GM18907 (cell line): Measurements from ENCODE around the gene CSRNP3.

Source experiments
- ATAC-seq: cut with Tn5 transposase; IDR thresholded peaks from one replicate; pipeline ENCODE4 v1.9.1; 2021; ENCODE audit warnings: mild to moderate bottlenecking, moderate library complexity; ENCODE audit not compliant: unreplicated experiment

The CSRNP3 gene, protein sequence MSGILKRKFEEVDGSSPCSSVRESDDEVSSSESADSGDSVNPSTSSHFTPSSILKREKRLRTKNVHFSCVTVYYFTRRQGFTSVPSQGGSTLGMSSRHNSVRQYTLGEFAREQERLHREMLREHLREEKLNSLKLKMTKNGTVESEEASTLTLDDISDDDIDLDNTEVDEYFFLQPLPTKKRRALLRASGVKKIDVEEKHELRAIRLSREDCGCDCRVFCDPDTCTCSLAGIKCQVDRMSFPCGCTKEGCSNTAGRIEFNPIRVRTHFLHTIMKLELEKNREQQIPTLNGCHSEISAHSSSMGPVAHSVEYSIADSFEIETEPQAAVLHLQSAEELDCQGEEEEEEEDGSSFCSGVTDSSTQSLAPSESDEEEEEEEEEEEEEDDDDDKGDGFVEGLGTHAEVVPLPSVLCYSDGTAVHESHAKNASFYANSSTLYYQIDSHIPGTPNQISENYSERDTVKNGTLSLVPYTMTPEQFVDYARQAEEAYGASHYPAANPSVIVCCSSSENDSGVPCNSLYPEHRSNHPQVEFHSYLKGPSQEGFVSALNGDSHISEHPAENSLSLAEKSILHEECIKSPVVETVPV

DNA sequence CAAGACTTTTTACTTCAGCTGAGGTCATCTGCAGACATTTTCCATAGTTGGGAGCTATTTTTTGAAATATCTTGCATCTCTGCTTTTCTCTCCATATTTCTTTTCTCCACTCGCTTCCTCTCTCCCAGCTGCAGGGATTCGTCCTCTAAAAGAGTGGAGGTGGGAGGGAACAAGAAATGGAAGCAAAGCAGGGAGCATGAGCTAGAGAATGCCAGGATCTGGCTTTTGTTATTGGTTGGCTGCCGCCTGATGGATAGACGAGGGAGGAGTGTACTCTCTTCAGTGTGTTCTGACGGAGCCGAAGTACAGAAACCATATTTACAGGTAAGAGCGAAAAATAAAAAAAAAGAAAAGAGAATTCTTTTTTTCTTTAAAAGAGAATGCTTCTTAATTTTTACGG, at the start of gene CSRNP3:
CSRNP3 (plus strand) TSS at position 282 of the 400 bp plus-strand sequence. CDS start 125,368 bp downstream, outside the sequence.
- no peak for ATAC-seq

DNA sequence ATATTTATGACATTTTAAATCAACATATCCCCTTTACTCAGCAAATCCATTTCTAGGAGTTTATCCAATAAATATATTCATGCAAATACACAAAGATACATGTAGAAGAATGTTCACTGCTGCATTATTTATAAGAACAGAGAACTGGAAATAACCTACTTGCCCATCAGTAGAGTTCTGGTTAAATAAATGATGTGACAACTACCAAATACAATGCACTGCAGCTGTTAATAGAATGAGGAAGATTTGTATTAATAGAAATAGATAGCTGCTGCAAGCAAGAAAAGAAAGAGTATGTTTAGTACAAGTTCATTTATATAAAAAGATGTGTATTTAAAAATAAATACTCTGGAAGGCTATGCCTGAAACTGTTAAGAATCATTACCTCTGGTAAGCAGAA, 49.3 kb upstream of the CSRNP3 start:
- no peak for ATAC-seq

DNA sequence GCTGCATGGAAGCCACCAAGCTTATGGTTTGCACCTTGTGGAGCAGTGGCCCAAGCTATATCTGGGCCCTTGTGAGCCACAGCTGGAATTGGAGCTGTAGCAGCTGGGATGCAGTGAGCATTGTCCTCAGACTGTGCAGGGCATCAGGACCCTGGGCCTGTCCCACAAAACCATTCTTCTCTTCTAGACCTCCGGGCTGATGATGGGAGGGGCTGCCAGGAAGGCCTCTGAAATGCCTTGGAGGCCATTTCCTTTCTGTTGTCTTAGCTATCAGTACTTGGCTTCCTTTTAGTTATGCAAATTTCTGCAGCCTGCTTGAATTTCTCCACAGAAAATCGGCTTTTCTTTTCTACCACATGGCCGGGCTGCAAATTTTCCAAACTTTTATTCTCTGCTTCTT, 46.4 kb upstream of the CSRNP3 start:
- no peak for ATAC-seq

DNA sequence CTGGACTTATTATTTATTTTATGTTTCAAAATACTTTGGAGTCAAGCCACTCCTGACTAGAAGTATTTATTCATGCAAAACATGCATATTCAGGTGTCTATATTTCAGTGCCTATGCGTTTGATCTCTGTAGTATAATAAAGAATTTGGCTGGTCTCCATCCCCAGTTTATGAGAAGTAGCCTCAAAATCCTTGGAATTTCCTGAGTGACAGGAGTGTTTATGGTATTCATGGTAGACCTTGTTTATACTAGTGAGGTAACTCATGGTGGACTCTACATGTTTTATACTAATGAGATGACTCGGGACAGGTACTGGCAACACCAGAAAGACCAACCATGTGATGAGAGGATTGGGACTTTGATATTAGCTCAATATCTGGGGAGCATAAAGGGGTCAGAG, 43.9 kb upstream of the CSRNP3 start:
- no peak for ATAC-seq

DNA sequence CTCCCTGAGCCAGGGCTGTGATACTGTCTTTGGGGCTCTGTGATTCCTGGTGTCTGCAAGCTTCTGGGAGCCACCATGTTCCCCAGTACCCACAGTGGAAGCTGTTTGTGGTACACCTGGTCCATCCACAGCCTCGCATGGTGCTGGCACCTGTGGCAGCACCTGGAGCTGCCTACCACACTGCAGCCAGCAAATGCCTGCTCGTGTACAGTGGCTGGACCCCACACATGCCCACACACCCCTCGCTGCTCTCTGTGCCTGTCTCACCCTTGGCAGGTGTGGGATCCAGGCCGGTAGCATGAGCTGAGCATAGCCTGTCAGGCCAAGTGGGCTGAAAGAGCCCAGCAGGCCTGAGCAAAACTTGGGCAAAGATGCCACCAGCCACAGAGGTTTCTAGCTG, 41.8 kb upstream of the CSRNP3 start:
- ATAC-seq: no peak

DNA sequence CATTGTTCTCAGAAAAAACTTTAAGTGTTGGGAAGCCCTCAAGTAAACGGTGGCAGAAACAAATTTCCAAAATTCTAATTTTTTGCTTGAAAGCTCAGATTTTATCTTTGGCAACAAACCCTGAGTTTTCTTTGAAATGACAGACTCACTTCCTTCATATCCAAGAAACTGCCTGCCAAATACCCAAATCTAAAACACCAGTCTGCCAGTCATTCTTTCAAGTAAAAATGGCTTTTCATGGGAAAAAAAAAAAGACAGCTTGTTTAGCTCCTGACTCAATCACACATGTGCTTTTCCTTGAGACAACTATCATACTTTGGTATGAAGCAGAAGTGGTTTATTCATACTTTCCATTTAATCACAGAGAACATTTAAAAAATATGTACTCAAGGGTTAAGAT, 40.6 kb upstream of the CSRNP3 start:
- ATAC-seq: no peak

DNA sequence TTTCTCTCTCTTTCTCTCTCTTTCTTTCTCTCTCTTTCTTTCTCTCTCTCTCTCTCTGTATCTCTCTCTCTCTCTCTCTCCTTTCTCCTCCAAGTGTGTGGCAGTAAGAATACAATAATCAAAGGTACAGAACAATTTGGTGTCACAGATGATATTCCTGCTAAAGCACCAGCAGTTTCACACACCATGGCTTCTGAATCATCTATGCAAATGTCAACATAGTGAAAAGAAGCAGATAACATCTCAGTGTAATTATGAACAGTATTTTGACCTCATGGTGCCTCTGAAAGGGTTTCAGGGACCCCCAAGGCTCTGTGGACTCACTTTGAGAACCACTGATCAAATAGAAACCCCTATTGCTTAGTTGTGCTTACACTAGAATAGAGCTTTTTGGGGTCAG, 38.5 kb upstream of the CSRNP3 start:
- ATAC-seq: no peak

DNA sequence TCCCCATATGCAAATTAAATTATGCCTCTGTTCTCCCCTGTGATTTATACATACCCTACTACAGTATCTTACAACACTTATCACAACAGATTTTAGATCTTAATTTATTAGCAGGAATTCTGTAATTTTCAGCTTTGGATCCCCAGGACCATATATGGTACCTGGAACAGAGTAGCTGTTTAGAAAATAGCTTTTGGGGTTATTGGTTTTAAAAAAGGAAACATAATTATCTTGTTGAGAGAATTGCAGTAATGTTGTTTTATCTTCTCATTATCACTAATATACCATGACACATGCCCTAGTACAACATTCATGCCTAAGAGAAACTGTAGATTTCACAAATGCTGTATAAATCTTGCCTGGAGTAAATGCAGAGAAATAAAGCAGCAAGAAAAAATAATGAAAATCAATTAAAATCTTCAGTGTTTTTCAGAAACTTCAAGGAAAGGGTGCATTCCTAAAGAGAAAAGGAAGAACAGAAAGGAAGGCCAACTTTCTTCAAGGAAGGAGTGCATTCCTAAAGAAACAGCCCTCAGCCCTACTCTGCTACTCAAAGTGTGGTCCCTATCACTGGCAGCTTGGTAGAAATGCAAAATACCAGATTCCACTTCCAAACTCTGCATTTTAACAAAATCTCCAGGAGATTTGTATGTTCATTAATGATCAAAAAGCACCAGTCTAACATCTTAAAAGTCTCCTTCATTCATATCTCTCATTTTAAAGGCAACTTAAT, 37.1 kb upstream of the CSRNP3 start:
- no peak for ATAC-seq

DNA sequence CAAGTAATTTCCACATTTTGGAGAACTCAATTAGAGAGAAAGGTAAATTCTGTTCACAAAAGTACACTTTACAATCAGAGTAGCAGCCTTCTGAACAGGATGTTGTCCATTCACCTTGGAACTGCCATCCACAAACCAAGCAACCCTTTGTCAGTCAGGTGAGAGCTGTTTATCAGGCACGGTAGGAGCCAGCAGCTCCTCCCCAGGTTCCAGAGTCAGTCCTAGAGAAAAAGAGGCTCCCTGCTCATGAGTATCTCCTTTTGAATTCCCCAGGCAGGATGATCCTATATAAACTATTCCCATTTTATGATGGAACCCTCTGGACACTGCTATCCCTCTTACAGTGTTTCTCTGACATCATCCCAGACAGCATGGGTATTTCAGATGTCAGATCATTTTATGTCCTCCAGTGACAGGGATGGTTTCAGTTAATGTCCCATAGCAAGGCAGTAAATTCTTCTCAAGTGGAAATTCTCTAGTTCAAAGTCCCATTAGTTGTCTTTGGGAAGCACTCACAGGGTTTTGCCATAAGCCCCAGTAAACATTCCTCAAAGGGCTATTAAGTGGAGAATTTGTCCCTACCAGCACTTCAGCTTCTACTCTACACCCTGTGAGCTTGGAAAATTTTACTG, 34.5 kb upstream of the CSRNP3 start:
- ATAC-seq: no peak

DNA sequence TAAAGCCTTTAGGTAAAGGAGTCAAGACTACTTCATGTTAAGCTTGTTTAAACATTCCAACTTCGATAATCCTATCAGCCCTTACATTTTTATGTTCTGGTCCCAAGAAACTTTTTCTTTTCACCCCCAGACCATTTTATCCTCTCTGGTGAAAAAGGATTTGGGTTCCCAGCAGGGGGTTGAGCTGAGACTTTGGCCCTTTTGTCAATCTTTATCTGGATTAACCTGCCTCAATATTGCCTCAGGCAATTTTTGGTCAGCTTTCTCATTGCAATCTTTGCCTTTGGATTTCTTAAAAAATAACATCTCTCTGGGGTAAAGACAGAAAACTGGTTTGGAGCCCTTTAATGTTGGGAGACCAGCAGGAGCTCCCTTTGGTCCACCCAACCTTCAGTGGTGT, 33.9 kb upstream of the CSRNP3 start:
- no peak for ATAC-seq

DNA sequence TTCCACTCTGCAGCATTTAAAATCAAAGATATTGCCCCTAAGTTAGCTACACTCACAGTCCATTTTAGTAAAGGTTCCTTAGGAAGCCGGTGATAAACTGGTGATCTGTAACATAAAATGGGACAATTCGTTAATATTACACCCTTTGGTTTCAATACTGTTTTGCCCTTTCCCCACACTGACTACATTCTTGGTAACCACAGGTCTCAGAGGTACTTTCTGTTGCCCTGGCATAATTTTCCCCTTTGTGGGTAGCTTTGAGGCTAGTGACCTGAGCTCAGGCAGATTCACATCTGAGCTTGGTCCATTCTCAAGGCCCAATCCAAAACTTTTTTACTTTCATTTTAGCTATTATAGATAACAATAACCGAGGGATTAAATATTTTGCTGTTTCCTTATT, 32.9 kb upstream of the CSRNP3 start:
- ATAC-seq: peak; percentile 90

DNA sequence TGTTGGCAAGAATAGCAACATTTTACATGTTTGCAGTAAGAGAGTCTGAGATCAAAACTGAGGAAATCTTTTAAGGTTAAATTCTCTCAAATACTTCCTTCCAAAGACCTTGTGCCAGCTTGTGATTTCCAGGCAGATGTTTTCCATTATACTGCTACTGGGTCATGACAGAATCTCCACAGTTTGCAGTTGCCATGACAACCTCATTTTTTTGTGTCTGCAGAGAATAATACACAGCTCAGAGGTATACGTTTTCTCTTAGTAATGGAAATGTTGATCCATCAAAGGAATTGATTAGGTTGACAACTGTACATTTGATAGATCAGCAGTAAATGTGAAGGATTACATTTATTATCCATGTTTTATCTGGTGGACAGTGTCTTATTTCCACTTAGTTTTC, 29.1 kb upstream of the CSRNP3 start:
- ATAC-seq: no peak

DNA sequence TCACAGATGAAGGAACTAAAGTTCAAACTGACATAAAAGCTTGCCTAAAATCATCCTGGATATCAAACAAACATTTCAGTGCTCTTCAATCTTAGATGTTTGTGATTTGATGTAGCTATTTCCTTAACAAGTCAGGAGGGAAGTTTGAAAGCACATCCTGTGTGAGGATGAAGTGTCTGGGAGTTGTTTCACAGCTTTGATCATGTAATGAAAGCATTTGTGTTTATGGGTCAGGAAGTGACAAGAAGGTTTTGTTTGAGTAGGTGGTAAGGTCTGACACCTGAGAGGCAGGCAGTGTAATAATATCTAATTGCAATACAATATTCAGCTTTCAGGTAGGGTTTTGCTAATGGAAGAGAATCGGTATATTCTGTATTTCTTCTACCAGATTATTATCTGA, 26.0 kb upstream of the CSRNP3 start:
- no peak for ATAC-seq

DNA sequence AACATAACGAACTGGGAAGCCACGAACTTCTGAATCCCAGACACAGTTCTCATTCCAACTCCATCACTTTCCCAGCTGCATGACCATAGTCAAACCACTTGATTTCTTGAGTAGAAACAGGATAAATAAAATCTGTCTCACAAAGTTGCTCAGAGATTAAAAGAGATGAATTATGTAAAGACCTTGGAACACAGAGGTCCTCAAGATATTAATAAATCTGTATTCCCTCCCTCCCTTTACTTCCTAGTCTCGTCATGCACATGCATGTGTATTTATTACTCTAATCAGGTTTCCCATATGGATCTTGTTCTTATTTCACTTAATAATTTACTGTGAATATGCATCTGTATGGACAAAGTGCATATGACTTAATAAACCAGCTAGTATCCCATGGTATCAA, 21.1 kb upstream of the CSRNP3 start:
- ATAC-seq: no peak

DNA sequence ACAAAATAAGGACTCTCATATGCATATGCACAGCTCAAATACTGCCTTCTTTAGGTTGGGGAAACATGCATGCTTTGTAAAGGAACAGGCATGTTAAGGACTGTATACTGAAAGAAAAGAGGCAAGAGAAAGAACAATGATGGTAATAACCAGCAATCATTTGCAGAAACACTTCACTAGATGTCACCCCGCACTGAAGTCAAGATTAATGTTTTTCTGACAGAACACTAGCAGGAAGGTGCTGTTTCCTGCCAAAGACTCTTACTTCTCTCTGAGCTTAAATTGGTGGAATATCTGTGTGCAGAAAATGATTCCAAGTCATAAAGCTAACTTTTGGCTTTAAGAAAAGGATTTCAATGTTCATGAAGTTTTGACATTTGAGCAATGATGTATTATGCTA, 19.3 kb upstream of the CSRNP3 start:
- ATAC-seq: no peak

DNA sequence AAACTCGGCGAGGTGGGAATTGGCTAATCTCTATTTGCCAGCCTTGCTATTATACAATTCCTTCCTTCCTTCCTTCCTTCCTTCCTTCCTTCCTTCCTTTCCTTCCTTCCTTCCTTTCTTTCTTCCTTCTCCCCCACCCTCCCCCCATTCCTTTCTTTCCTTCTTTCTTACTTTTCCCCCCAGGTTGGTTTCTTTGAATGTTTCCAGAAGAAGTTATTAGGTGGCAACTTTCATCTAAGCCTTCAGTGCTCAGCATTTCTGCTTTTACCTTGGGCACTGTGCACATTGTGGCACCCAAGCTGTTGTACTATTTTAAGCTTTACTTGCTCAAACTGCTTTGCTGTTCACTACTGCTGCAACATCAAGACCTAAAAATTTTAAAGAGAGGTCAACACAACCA, 17.2 kb upstream of the CSRNP3 start:
- no peak for ATAC-seq

DNA sequence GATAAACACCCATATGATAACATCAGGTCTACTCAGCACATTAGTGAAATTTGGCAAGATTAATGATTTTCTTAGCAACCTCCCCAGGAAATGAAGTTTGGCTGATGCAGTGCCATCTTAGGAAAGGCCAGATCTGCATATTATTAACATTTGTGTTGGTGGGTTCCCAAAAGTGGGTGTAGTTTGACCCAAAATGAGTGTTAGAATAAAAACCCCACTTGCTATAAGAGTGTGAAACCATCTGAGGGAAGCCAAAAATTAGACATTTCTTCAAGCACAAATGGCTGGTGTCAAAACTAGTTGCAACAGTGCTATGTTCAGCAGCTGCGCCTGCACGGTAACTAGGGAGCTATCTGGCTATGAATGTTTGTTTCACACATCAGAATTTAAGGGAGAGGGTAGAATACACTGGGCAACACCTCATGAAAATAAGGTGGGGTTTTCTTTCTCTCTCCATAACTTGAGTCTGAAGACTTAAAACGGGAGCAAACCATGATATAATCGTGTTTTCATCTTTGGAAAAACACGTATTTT, 15.9 kb upstream of the CSRNP3 start:
- ATAC-seq: no peak

DNA sequence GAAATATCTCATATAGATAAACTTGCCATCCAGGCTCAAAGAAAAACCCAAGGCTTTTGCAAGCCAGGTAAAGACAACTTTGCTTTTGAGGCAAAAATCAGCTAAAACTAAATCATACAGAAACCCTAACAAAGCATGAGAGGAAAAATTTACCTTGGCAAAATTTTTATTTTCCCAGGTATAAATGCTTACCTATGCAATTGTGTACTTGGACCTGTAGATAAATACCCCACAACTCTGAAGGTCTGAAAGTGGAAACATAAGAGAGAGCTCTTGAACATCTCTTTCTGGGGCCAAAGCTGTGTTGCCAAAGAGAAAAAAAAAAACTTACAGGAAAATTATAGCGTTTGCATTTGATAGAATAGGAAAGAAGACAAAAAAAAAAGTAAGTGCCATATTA, 14.6 kb upstream of the CSRNP3 start:
- no peak for ATAC-seq

DNA sequence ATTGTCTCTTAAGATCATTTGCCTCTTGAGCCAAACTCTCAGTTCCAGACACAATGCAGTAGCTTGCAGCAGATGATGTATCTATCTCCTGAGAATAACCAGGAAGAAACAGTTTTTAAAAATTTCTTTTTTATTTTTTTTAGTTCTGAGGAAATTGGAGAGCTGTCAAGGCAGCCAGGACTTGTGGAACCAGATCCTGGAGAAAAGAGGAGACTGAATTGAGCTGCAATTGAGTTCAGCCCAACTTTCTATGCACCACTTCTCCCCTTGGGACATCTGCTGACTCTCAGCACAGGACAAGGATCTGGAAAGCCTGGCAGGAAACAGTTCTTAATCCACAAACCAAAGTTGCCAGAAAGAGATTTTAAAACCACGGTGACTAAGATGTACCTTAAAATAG, 13.5 kb upstream of the CSRNP3 start:
- ATAC-seq: no peak

DNA sequence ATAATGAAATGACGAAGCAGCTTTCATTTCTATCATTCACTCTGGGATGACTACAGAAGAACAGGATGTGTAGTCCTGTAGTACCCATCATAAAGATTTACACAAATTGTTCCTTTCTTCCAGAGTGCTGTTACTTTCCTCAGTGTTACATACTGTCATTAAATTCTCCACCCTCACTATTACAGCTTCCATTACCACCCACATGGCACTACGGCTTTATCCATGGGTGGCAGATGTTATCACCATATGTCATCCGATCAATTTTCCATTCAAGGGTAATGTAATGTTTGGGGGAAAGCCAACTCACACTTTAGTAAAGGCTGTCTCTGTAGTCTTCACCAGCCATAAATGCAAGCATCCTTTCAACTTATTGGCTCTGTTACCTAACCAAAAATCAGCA, 7.1 kb upstream of the CSRNP3 start:
- ATAC-seq: no peak

DNA sequence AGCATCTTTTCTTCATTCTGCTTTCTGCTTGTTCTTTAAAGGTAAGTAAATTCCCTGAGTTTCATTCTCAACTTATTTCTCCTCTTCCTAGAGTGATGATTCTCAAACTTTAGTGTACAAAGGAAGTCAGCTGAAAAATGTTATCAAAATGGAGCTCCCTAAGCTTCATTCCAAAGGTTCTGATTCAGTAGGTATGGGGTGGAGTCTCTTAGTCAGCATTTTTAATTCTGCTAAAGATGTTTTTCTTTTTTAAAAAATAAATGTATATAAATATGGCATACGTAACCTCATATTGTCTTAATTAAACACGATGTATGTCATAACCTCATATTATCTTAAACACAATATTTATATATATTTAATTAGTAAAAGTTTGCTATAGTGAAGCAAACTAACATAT, 3.1 kb upstream of the CSRNP3 start:
- ATAC-seq: no peak
